NCI-H524 treated with DMSO at 0.1 percent for 48 hours (cell line): ENCODE data around the gene MCU.

ENCODE experiments used
- DNase-seq: peaks from one replicate; lab custom pipeline; 2025; lab: John Stamatoyannopoulos, UW

The MCU gene

DNA sequence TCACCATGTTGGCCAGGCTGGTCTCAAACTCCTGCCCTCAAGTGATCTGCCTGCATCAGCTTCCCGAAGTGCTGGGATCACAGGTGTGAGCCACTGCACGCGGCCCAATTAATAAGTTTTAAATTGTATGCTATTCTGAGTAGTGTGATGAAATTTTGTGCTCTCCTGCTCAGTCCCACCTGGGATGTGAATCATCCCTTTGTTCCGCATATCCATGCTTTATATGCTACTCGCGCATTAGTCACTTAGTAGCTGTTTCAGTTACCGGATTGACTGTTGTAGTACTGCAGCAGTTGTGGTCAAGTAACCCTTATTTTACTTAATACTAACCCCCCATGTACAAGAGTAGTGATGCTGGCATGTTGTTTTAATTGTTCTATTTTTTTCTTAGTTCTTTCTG is 154.3 kb downstream of the MCU start:
- DNase-seq = no peak

DNA sequence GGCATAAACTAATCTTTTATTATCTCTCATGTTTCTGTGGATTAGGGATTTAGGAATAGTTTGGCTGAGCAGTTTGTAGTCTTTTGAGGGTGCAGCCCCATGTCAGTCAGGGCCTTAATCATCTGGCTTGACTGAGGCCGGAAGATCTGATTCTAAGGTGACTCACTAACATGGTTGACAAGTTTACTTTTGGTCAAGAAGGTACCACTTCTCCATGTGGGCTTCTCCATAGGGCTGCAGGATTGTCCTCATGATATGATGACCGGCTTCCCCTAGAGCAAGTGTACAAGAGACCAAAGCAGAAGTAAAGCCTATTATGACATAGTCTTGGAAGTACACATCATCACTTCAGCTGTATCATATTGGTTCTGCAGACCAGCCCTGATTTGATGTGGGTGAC is 155.7 kb downstream of the MCU start:
- no peak for DNase-seq

DNA sequence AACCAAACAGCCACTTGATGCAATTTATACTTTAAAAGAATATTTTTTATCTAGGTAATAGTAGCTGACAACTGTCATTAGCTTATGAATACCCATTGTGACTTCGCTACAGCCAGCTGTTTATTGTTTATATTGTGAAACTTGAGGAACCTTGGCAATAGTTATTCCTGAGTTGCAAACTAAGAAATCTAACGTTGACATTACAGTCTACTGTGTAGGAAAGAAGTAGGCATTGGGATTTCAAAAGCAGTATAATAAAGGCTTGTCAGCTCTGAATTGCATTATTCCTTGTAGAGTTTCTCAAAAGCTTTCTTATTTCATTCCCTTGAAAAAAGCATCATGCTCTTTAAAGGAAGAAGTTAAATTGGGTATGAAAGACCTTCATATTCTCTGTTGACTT is 158.9 kb downstream of the MCU start:
- no peak for DNase-seq

DNA sequence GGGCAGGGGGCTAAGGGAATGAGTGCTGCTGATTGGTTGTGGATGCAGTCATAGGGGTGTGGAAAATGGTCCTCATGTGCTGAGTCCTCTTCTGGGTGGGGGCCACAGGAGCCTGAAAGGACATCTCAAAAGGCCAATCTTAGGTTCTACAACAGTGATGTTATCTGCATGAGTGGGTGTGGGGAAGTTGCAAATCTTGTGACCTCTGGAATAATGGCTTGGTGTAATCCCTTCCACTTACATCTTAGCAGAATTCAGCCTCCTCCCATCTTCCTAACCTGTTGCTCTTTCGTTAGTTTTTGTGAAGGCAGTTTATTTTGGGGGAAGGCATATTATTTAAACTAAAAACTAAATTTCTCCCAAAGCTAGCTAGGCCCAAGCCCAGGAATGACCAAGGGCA is 159.6 kb downstream of the MCU start:
- no peak for DNase-seq

DNA sequence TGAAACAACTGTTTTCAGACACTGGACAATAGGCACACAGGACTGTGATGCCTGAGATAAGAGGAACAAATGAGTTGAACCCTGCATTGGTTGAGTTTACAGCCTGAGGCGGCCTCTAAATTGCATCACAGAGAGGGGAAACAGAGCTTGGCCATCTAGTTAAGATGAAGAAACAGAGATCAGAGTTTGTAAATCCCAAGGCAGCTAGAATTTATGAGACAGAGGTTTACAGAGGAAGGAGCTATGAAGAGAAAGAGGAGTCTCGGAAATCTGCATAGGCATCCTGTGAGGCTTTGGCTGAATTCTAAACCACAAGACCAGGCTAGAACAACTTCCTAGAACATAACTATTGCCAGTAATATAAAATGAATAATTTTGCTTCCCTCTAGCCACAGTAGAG is 160.6 kb downstream of the MCU start:
- DNase-seq = no peak

DNA sequence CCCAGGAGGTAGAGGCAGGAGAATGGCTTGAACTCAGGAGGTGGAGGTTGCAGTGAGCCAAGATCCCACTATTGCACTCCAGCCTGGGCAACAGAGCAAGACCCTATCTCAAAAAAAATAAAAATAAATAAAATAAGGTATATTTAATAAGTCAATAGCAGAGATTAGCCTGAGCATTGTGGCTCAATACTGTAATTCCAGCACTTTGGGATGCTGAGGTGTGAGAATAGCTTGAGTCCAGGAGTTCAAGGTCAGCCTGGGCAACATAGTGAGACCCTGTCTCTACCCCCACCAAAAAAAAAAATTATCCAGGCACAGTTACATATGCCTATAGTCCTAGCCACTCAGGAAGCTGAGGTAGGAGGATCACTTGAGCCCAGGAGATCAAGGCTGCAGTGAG is 163.2 kb downstream of the MCU start:
- DNase-seq = no peak

DNA sequence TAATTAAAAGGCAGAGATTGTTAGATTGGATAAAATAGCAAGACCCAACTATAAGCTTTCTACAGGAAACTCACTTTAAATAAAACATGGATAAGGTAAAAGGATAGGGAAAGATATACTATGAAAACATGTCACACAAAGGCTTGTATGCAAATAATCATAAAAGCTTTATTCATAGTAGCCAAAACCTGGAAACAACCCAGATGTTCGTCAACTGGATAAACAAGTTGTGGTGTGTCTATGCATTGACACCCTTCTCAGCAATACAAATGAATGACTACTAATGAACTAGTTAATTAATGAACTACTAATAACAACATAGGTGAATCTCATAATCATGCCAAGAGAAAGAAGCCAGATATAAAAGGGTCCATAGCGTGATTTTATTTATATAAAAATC is 163.8 kb downstream of the MCU start:
- DNase-seq = no peak

DNA sequence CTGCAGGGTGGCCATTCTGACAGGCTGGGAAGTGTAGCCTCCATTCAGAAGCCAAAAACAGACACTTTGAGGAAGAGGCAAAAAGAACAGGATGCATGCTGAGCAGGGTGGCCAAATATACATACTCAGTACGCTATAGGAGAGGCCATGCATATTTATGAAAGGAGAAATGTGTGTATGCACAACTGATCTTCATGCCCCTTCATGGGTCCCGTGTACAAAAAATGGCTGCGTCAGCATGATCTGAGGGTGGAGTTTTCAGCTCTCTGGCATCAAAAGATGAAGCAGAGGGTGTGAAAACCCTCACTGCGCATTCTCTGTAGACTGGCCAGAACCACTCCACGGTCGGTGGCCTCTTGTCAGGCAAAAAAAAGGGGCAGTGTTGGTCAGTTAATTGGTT is 166.1 kb downstream of the MCU start:
- DNase-seq = no peak

DNA sequence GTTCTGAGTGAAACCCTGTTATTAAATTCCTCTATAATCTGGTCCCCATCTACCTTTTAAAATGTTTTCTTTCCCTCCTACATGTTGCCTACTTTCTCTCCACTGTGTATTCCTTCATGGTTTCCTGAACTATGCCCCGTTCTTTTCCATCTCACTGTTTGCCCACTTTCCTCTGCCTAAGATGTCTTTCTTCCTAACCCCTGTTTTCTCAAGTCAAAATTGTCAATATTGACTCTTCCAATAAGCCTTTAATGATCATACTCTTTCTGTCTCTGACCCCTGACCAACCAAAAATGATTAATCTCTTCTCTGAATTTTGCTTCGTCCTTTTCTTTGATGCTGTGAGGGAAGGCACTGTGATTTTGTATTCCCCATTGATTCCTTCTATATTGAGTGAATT is 171.0 kb downstream of the MCU start:
- no peak for DNase-seq

DNA sequence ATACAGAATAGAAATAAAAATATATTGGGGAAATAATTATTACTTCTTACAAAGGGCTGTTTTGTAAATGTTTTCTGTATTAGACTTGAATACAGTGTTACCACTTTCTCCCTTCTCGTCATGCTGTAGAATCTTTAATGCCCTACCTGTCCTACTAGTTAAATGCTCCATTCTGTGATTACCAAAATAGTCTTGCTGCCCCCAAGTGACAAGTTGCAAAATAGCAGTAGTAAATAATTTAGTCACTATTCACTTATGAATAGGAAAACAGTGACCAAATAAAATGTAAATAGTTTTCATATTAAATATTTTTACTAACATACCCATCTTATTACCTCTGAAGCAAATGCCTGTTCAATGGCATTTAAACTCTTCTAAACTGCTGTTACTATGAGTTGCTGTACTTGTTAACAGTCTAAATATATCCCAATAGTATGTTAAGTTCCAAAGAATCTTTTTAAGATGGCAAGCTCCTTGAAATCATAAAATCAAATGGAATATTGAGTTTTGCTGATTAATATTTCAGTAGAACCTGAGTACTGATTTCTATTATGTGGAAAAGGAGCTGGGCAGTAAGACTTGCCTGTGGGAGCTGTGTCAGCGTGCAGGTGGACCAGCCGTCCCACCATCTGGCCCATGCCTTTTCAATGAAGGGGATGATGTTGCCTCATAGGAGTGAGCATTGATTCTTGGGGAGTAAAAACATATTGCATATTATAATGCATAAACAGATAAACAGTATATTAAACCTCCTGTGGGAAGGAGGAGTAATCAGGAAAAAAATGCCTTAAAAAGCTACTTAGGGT is 183.5 kb downstream of the MCU start:
- no peak for DNase-seq

DNA sequence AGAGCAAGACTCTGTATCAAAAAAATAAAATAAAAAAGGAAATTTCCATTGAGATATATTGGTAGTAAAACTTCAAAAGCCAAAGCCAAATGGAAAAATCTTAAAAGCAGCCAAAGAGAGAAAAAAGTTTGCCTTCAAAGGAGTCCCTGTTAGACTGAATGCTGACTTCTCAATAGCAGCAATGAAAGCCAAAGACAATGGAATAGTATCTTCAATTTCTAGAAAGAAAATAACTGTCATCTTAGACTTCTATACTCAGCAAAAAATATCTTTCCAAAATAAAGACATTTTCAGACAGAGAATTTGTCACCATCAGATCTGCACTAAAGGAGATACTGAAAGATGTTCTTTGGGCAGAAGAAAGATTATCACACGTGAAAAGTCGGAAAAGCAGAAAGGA is 187.3 kb downstream of the MCU start:
- DNase-seq = no peak

DNA sequence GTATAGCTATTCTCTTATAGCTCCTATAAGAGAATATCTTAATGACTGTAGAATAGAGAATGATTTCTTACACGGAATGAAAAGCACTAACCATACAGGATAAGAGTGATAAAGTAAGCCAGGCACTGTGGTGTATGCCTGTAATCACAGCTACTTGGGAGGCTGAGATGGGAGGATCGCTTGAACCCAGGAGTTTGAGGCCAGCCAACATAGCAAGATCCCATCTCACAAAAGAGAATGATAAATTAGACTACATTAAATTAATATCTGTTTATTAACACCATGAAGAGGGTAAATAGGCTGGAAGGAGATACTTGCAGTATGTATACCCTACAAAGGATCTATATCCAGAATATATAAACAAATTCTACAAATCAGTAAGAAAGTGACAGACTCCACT is 189.3 kb downstream of the MCU start:
- no peak for DNase-seq

DNA sequence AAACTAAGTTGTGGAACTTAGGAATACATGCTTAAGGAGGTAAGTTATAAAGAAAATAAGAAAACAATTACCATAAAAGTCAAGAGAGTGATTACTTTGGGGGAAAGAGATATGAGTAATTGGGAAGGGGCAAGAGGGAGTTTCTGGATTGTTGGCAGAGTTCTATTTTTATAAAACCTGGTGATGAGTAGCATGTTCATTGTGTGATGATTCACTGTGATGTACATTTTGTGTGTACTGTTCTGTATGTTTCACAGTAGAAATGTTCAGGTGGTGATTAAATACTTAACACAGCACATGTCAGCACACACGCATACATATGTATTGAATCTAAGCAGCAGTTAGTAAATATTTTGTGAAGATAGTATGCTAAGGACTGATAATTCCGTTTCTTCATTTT is 191.9 kb downstream of the MCU start:
- DNase-seq = no peak

DNA sequence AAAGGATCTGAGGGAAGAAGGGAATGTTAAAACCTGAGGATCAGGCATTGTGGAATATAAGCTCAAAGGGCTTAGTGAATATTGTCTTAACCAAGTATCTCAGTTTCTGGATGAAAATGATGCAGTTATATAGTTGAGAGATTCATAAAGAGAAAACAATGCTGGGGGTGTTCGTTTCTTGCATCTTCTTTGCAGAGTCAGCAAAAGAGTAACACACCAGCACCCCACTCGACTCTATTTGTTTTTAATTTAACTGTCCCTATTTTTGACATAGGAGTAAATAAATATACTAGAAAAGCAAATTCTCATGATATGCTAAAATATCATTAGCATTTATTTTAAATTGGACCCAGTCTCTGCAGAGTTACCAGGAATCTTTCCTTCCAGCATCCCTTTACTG is 194.0 kb downstream of the MCU start:
- DNase-seq = no peak

DNA sequence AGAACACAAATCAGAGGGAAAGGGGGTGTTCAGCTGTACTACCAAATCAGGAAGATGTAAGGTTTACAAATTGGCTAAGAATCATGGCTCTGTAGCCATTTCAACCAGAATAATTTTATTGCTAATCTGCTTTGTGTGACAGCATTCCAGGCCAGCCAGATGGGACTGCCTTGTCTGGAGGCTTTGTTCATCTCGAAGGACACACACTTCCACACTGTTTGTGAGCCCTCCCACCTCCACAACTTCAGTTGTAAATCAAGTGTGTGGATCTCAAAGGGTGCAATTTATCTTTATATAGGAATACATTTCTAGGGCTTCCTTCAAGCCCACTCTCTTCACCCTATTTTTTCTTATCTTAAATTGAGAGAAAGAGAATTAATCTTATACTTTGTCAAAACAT is 194.7 kb downstream of the MCU start:
- DNase-seq = no peak

DNA sequence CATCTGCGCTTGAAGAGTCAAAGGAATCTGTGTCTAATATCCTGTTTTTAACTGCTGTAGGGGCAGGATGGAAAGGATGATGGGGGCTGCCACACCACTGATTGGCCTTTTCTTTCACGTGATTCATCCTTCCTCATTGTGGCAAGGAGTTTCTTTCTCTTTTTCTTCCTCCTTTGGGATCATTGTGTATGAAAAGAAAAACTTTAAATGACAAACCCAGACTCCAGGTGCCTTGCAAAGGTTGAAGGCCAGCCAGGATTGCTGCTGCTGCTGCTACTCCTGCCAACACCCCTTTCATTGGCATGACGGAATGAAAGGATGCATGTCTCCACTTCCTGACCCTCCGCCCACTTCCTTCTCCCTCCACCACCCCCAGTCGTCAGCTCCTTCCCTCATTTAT is 195.1 kb downstream of the MCU start:
- no peak for DNase-seq

DNA sequence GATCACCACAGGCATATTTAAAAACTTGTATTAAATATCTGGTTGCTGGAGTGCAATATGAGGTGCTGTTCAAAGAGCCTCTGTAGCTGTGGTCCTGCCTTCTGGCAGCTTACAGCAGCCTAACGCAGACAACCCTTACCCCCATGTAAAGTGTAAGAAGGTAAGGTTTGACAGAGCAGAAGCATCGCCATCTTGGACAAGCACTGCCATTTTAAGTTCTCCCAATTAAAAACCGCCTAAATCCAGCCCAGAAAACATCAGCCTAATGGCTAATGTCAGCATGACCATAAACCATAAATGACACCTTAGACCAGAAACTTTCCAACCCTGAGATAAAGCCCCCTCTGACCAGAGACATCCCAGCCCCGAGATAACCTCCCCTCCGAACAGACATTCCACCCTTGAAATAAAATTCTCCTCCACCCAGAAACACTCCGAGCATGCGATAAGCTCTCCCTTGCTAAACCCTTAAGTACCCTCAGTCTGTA is 196.3 kb downstream of the MCU start:
- no peak for DNase-seq

DNA sequence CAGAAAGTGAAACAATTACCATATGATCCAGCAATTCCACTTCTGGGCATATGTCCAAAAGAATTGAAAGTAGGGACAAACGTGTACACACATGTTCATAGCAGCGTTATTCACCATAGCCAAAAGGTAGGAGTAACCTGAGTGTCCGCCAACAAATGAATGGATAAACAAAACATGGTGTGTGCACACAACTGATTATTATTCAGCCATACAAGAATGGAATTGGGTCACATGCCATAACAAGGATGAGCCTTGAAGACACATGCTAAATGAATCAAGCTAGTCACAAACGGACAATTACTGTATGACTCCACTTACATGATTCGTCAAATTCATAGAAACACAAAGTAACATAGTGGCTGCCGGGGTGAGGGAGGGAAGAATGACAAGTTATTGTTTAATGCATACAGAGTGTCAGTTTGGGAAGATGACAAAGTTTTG is 197.5 kb downstream of the MCU start:
- DNase-seq = no peak

DNA sequence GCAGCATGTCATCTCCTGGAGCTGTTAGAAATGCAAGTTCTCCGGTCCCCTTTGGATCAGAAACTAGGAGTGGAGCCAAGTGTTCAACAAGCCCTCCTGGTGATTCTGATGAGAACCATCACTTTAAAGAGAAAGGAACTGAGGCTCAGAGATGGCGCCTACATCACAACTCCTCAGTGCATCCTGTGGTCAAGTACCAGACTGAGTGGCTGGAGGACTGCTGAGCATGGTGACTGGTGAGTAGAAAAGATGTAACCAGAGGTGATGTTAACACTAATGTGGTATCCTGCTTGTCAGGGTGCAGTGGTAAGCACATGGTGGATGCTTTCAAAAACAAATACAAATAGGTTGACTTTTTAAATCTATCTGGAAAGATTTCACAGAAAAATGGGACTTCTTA is 198.1 kb downstream of the MCU start:
- DNase-seq = no peak

DNA sequence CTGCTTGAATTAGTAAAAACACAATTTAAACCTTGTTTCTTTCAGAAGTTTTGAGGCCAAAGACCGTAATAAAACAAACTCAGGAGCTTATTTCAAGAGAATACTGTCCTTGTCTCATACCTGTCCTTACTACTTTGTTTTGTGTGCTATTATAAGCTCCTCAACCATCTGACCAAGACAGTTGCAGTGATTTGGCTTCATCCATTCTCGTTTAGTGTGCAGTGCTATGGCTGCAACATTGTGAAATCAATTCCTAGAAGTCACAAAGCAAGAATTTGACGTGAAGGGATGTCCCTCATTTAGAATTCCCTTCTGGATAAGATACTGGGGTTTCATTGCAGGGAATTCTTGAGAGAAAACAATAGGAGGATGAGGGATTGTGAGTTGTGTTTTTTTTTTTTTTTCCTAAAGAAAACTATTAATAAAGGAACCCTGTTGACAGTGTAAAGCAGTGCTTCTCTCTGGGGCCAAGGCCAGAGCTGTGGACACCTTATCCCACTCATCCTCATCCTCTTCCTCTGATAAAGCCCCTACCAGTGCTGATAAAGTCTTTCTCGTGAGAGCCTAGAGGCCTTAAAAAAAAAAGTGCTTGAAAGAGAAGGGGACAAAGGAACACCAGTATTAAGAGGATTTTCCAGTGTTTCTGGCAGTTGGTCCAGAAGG is 201.3 kb downstream of the MCU start, which contains the start of gene OIT3:
Gene OIT3, plus strand, starts transcription at position 604 of the 663 bp plus-strand sequence. CDS start 60 bp downstream, outside the sequence.
- DNase-seq = no peak

DNA sequence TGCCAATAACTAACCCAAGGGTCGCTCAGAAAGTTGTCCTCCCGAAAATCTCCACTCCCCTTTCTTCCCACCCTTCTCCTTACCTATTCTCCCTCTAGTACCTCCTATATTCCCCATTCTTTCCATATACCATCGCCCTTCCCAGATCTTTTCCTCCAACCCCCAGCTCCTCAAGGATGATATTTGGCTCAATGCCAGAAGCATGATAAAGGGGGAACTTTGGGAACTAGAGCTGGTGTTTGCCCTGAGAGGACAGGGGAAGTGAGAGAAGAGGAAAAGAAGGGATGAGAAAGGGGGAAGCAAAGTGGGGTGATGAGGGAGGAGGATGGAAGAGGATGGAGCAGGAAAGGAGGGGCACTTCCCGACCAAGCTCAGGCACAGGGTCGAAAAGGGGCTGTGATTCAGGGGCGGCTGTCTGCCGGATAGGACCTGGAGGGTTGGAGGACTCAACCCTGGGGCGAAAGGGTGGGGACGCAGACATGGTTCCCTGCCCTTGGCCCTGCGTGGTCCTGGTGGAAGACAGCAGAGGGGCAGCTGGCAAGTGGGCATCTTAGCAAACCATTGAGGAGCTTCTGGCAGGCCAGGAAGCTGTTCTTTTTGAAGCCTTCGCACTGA is 203.4 kb downstream of the MCU start:
- no peak for DNase-seq

DNA sequence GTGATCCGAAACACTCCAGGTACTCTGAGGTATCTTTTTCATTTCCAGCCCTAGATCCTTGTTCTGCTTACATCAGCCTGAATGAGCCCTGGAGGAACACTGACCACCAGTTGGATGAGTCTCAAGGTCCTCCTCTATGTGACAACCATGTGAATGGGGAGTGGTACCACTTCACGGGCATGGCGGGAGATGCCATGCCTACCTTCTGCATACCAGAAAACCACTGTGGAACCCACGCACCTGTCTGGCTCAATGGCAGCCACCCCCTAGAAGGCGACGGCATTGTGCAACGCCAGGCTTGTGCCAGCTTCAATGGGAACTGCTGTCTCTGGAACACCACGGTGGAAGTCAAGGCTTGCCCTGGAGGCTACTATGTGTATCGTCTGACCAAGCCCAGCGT is 206.7 kb downstream of the MCU start:
- no peak for DNase-seq

DNA sequence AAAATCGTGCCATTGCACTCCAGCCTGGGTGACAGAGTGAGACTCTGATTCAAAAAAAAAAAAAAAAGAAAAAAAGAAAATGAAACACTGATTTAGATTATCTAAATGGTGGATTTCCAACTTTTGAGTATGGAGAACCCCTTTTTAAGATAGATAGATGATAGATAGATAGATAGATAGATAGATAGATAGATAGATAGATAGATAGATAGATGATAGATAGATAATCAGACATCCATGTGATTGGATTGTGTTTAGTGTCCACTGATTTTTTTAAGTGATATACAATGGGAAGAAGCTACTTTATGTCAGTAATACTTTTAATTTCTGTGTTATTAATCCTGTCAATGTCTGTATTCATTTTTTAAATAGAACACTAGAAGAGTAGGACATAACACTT is 207.6 kb downstream of the MCU start:
- no peak for DNase-seq
